Measurements from ENCODE around the gene EZH2. TPM values are rescaled to one million over a fixed set of nuclear protein-coding genes. Genes with fewer than 3 reads are reported as not detected.

Gene EZH2
- total RNA-seq, 2 donors from 2014 or later, result 70.6 to 113 TPM

DNA sequence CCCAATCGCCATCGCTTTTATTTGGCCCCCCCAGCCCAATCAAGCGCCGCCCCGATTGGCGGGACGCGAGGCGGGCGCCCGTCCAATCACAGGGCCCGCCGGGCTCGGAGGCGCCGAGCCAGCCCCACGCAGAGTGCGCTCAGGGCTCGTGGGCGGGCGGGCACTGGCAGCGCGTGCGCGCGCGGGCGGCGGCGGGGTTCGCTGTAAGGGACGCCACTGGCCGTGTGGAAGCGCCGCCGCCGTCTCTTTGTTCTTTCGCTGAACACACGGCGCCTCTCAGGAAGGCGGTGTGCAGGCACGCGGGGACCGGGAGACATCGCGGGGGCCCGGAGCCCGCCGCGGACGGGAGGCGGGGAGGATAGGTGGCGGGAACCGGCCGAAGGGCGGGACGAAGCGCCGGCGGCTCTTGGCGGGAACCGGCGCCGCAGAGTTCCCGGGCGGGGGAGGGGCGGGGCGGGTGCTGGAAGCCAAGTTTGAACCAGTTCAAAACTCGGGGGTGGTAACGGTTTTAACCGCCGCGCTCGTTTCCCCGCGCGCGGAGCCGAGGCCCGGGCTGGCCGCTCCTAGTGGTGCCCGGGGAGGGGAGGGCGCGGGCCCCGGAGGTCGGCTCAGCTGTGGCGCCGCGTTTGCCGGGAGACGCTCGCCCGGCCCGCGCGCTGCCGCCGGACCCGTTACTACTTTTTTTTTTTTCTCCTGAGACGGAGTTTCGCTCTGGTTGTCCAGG lies 370 bp upstream of the EZH2 start:
- no peaks in the 10 kb centered on the region for H3K9me3 Mint-ChIP-seq
- H3K4me3 Mint-ChIP-seq, result peak overlapping the region; percentile 90
- DNase-seq (ENCODE audit: low spot score) (peak; percentile 97), ATAC-seq (peak; percentile 96 to 97)
- peak overlapping the region; percentile 91 to 93 for H3K27ac Mint-ChIP-seq
- H3K4me1 Mint-ChIP-seq (ENCODE audit: low read depth in 2 of 2), result peaks cover 23 to 37% of the 10 kb centered on the region in 2 donors
- no peaks in the 10 kb centered on the region for H3K27me3 Mint-ChIP-seq
- peaks cover 6% of the 10 kb centered on the region for H3K36me3 Mint-ChIP-seq

DNA sequence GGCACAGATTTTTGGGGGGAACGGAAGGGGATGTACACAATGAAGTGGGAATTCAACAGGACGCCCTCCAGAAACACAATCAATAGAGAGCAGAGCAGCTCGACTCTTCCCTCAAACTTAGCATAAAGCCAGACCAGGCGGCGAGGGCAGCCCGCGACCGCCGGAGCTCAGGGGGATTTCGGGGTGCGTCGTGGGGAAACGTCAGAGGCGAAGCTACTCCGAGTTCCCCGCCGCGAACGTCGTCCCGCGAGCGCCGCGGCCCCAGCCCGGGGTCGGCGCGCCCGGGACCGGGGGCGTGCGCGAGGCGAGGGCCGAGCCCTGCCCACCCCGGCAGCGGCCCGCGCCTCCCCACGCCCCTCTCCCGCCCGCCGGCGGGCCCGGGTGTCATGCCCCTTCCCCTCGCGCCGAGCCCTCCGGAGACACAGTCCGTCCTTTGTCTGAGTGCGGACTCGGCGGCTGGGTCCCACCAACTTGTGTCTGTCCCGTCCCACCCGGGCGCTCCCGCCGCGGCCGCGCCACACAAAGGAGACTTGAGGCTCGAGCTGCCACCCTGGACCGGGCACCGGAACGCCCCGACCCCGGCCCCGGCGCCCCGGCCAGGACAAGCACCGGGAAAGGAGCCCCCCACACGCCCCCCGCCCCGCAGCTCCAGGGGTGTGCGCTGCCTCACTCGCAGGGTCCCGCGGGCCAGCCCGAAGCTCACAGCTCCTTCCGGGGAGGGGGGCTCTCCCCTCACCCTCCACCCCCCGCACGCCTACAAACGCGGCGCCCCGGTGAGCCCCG lies 634 bp downstream of the EZH2 start:
- ATAC-seq, result peak; percentile 4 to 32
- DNase-seq (ENCODE audit: low spot score), result peak; percentile 84
- peaks cover 6% of the 10 kb centered on the region for H3K36me3 Mint-ChIP-seq
- no peaks in the 10 kb centered on the region for H3K9me3 Mint-ChIP-seq
- H3K4me3 Mint-ChIP-seq, result peak overlapping the region; percentile 99
- peaks cover 21 to 37% of the 10 kb centered on the region in 2 donors for H3K4me1 Mint-ChIP-seq (ENCODE audit: low read depth in 2 of 2)
- no peaks in the 10 kb centered on the region for H3K27me3 Mint-ChIP-seq
- H3K27ac Mint-ChIP-seq, result peak overlapping the region; percentile 95 to 97

DNA sequence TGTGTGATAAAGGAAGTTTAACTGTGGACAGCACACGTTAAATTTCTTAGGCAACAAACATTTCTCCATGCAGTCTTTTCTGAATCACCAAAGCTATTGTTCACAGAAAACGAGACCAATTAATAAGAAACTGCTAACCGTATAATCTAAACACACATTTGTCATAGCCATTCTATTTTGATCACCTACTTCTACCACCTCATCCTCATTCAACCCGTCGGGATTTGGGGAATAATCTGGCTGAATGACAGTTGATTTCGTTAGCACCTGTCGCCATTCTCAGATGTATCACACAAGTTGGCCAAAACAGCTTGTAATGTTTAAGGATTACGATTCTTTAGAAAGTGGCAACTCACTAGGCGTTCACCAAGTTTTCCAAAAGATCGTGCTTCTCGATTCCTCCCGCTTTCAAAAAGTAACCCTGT lies 1.2 kb downstream of the EZH2 start:
- no peak for DNase-seq (ENCODE audit: low spot score)
- no peaks in the 10 kb centered on the region for H3K9me3 Mint-ChIP-seq
- H3K4me3 Mint-ChIP-seq, result peak overlapping the region; percentile 99
- peak overlapping the region; percentile 95 to 97 for H3K27ac Mint-ChIP-seq
- peaks cover 27 to 42% of the 10 kb centered on the region in 2 donors for H3K4me1 Mint-ChIP-seq (ENCODE audit: low read depth in 2 of 2)
- H3K27me3 Mint-ChIP-seq, result no peaks in the 10 kb centered on the region
- ATAC-seq, result no peak
- H3K36me3 Mint-ChIP-seq, result peaks cover 6% of the 10 kb centered on the region

DNA sequence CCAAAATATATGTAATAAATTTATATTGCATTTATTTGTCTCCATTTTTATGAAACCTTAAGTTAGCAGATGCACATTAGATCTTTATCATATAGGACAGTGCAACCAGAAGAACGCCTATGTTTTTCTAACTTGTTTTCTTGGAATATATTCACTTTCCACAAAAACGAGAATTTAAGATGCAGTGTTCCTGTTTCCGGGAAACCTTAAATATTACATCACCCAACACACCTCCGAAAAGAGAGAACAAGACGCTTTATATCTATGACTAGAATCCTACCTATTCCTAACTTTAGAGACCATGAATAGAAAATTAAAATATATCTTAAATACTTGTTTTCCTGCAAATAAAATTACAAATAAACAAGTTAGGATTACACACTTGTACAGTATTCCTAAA lies 1.9 kb downstream of the EZH2 start:
- Mint-ChIP-seq H3K9me3 (no peaks in the 10 kb centered on the region), H3K27me3 (no peaks in the 10 kb centered on the region), H3K27ac (peak overlapping the region; percentile 95 to 97), H3K4me1 (ENCODE audit: low read depth in 2 of 2) (peaks cover 32 to 48% of the 10 kb centered on the region in 2 donors), H3K4me3 (peak overlapping the region; percentile 99), H3K36me3 (peaks cover 6% of the 10 kb centered on the region)
- no peak for DNase-seq (ENCODE audit: low spot score)
- no peak for ATAC-seq

DNA sequence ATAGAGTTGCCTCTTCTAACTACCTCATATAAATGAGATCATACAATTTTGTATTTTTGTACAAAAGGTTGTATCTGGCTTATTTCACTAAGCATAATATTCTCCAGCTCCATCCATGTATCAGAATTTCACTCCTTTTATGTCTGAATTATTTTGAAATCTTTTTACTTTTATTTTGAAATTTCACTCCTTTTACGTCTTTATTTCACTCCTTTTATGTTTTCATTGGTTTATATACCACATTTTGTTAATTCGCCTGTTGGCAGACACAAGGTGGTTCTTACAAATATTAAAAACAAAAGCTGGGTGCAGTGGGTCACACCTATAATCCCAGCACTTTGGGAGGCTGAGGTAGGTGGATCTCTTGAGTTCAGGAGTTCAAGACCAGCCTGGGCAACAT lies 5.8 kb downstream of the EZH2 start:
- no peaks in the 10 kb centered on the region for H3K27me3 Mint-ChIP-seq
- H3K4me3 Mint-ChIP-seq, result no peak overlapping the region
- DNase-seq (ENCODE audit: low spot score) (no peak), ATAC-seq (no peak)
- H3K4me1 Mint-ChIP-seq (ENCODE audit: low read depth in 2 of 2), result peaks cover 34 to 43% of the 10 kb centered on the region in 2 donors
- H3K9me3 Mint-ChIP-seq, result no peaks in the 10 kb centered on the region
- peak overlapping the region in 1 of 2 donors; percentile 59 for H3K27ac Mint-ChIP-seq
- H3K36me3 Mint-ChIP-seq, result peaks cover 6% of the 10 kb centered on the region

DNA sequence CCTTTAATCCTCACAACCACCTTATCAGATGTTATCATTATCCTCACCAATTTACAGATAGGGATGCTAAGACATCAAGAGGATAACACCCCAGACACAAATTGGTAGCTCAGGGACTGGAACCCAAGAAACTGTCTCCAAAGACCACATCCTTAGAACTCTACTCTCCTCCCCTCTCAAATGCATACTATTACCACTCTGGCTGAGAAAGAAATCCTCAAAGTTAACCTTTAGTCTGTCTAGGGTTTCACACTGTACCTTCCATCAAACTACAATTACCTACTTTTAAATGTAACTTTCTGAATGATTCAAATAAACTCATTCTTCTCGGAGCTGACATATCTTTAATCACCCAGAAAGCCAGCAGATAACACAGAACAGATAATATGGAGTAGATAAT lies 6.6 kb downstream of the EZH2 start:
- Mint-ChIP-seq H3K36me3 (no peaks in the 10 kb centered on the region), H3K27ac (no peak overlapping the region), H3K4me1 (ENCODE audit: low read depth in 2 of 2) (peaks cover 36 to 42% of the 10 kb centered on the region in 2 donors), H3K9me3 (no peaks in the 10 kb centered on the region), H3K27me3 (no peaks in the 10 kb centered on the region), H3K4me3 (no peak overlapping the region)
- no peak for DNase-seq (ENCODE audit: low spot score)
- ATAC-seq, result no peak

DNA sequence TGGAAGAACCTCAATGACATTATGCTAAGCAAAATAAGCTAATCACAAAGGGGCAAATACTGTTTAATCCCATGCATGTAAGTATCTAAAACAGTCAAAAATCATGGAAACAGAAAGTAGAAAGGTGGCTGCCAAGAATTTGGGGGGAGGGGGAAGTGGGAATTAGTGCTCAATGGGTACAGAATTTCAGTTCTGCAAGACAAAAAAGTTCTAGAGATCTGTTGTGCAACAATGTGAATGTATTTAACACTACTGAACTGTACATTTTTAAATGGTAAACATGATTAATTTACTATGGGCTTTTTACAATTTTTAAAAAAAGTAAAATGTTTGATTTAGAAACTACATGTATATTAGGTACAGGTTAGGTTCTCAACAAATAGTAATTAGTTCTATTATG lies 11.9 kb downstream of the EZH2 start:
- no peak for DNase-seq (ENCODE audit: low spot score)
- ATAC-seq, result no peak
- peaks cover 10% of the 10 kb centered on the region for H3K9me3 Mint-ChIP-seq
- H3K27ac Mint-ChIP-seq, result peak overlapping the region in 1 of 2 donors; percentile 80
- peaks cover 12% of the 10 kb centered on the region for H3K36me3 Mint-ChIP-seq
- peaks cover 33 to 38% of the 10 kb centered on the region in 2 donors for H3K4me1 Mint-ChIP-seq (ENCODE audit: low read depth in 2 of 2)
- no peak overlapping the region for H3K4me3 Mint-ChIP-seq
- H3K27me3 Mint-ChIP-seq, result no peaks in the 10 kb centered on the region

DNA sequence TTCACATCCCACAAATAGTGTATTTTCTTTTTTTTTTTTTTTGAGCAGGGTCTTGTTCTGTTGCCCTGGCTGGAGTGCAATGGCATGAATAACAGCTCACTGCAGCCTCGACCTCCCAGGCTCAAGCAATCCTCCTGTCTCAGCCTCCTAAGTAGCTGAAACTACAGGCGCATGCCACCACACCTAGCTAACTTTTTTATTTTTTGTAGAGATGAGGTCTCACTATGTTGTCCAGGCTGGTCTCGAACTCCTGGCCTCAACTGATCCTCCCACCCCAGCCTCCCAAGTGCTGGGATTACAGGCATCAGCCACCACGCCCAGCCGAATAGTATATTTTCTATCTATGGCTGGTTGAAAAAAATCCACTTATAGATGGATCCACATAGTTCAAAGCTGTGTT lies 12.5 kb downstream of the EZH2 start:
- no peaks in the 10 kb centered on the region for H3K27me3 Mint-ChIP-seq
- ATAC-seq (no peak), DNase-seq (ENCODE audit: low spot score) (no peak)
- peaks cover 12% of the 10 kb centered on the region for H3K36me3 Mint-ChIP-seq
- peak overlapping the region; percentile 67 for H3K4me3 Mint-ChIP-seq
- peaks cover 33 to 38% of the 10 kb centered on the region in 2 donors for H3K4me1 Mint-ChIP-seq (ENCODE audit: low read depth in 2 of 2)
- H3K27ac Mint-ChIP-seq, result peak overlapping the region in 1 of 2 donors; percentile 80
- H3K9me3 Mint-ChIP-seq, result peaks cover 10% of the 10 kb centered on the region

DNA sequence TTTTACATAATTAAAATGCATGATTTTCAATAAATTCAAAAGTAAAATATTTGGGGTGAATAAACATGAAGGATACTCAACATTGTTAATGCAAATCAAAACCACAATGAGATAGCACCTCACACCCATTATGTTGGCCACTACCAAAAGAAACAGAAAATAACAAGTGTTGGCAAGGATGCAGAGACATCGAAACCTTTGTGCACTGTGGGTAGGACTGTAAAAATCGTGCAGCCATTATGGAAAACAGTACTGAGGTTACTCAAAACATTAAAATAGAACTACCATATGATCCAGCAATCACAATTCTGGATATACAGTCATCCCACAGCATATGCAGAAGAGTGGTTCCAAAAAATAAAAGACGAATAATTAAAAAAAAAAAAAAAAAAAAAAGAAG lies 13.1 kb downstream of the EZH2 start:
- Mint-ChIP-seq H3K36me3 (peaks cover 12% of the 10 kb centered on the region), H3K27me3 (no peaks in the 10 kb centered on the region), H3K27ac (peak overlapping the region in 1 of 2 donors; percentile 80), H3K9me3 (peaks cover 10% of the 10 kb centered on the region), H3K4me1 (ENCODE audit: low read depth in 2 of 2) (peaks cover 36 to 37% of the 10 kb centered on the region in 2 donors), H3K4me3 (peak overlapping the region; percentile 67)
- DNase-seq (ENCODE audit: low spot score), result no peak
- ATAC-seq, result peak; percentile 83 to 92

DNA sequence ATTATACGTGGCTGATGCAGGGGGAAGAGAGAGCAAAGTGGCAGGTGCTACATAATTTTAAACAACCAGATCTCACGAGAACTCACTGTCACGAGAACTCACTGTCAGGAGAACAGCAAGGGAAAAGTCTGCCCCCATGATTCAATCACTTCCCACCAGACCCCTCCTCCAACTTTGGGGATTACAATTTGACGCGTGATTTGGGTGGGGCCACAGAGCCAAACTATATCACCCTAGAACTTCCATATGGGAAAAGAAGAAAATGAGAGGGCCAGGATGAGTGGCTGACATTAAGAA lies 15.8 kb downstream of the EZH2 start:
- DNase-seq (ENCODE audit: low spot score) (no peak), ATAC-seq (no peak)
- no peaks in the 10 kb centered on the region for H3K27me3 Mint-ChIP-seq
- H3K36me3 Mint-ChIP-seq, result peaks cover 12% of the 10 kb centered on the region
- H3K9me3 Mint-ChIP-seq, result peaks cover 10% of the 10 kb centered on the region
- peaks cover 43 to 50% of the 10 kb centered on the region in 2 donors for H3K4me1 Mint-ChIP-seq (ENCODE audit: low read depth in 2 of 2)
- peak overlapping the region; percentile 13 to 19 for H3K27ac Mint-ChIP-seq
- no peak overlapping the region for H3K4me3 Mint-ChIP-seq

DNA sequence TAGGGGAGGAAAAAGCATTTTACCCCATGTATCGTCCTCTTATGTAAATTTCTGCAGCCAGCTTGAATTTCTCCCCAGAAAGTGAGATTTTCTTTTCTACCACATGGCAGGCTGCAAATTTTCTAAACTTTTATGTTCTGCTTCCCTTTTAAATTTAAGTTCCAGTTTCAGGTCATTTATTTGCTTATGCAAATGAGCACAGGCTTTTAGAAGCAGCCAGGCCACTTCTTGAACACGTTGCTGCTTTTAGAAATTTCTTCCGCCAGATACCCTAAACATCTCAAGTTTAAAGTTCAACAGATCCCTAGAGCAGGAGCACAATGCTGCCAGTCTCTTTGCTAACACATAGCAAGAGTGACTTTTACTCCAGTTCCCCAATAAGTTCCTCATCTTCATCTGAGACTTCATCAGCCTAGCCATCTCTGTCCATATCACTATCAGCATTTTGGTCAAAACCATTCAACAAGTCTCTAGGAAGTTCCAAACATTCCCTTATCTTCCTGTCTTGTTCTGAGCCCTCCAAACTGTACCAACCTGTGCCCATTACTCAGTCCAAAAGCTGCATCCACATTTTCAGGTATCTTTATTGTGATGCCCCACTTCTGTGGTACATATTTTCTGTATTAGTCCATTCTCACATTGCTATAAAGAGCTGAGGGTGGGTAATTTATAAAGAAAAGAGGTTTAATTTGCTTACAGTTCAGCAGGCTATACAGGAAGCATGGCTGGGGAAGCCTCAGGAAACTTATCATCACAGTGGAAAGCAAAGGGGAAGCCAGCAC lies 16.3 kb downstream of the EZH2 start:
- ATAC-seq (no peak), DNase-seq (ENCODE audit: low spot score) (no peak)
- peak overlapping the region; percentile 13 to 19 for H3K27ac Mint-ChIP-seq
- peaks cover 12% of the 10 kb centered on the region for H3K36me3 Mint-ChIP-seq
- H3K27me3 Mint-ChIP-seq, result no peaks in the 10 kb centered on the region
- peaks cover 10% of the 10 kb centered on the region for H3K9me3 Mint-ChIP-seq
- H3K4me1 Mint-ChIP-seq (ENCODE audit: low read depth in 2 of 2), result peaks cover 46 to 50% of the 10 kb centered on the region in 2 donors
- no peak overlapping the region for H3K4me3 Mint-ChIP-seq

DNA sequence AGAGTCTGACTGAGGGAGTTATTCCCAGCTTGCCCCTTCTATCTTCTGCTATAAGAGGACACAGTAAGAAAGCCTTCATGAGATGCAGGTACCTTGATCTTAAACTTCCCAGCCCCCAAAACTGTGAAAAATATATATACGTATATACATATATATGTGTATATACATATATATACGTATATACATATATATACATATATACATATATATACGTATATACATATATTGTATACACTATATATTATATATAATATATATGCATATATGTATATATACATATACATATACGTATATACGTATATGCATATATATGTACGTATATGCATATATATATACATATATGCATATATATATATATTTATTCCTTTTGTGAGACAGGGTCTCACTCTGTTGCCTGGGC lies 17.7 kb downstream of the EZH2 start:
- no peaks in the 10 kb centered on the region for H3K27me3 Mint-ChIP-seq
- no peak for DNase-seq (ENCODE audit: low spot score)
- peaks cover 10% of the 10 kb centered on the region for H3K9me3 Mint-ChIP-seq
- H3K4me3 Mint-ChIP-seq, result no peak overlapping the region
- no peak for ATAC-seq
- H3K4me1 Mint-ChIP-seq (ENCODE audit: low read depth in 2 of 2), result peaks cover 36 to 39% of the 10 kb centered on the region in 2 donors
- H3K27ac Mint-ChIP-seq, result no peak overlapping the region
- peaks cover 12% of the 10 kb centered on the region for H3K36me3 Mint-ChIP-seq

DNA sequence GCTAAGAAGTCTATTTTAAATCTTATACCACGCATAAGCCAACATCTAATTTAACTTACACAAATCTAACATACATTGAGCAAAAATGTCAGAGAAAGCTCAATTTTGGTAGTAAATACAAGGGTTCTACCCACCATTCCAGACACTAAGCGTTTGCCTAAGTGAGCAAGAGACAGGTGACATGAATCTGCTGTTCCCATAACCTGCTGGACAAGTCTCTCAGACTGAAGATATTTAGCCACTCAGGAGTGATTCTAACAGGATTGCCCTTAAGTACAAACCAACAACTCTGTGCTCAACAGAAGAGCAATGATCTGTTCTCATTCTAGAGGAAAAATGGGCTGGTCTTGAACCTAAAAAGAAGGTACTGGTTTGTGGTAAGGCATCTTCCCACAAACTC lies 18.8 kb downstream of the EZH2 start:
- Mint-ChIP-seq H3K4me1 (ENCODE audit: low read depth in 2 of 2) (peaks cover 32 to 34% of the 10 kb centered on the region in 2 donors), H3K27ac (no peak overlapping the region), H3K36me3 (peaks cover 12% of the 10 kb centered on the region), H3K27me3 (no peaks in the 10 kb centered on the region), H3K4me3 (no peak overlapping the region), H3K9me3 (peaks cover 8% of the 10 kb centered on the region)
- ATAC-seq, result no peak
- no peak for DNase-seq (ENCODE audit: low spot score)
